ENCODE measurements around the gene SNAP29. TPM values are rescaled to one million over a fixed set of nuclear protein-coding genes. Genes with fewer than 3 reads are reported as not detected.

The SNAP29 gene
- total and polyA plus RNA-seq, 9 of the 15 experiments (the other 6 are each of a cell fraction or from before 2014, with no cell fraction given): 19.5 to 250 (median 75.9) TPM

- TF ChIP-seq NR4A1 (CRISPR knock-in tag; IDR thresholded peaks at IDR 0.05) (peak; percentile 67; the same call in 1 of the 2 replicates), NR4A1 (tag; IDR thresholded peaks at IDR 0.05) (no peak), L3MBTL2 (IDR thresholded peaks at IDR 0.05) (no peak), MAFF (IDR thresholded peaks at IDR 0.05; ENCODE audit: low read length) (no peak), ADNP (tag; IDR thresholded peaks at IDR 0.05) (no peak), ZNF277 (CRISPR knock-in tag; IDR thresholded peaks at IDR 0.05; ENCODE audit: borderline replicate concordance) (no peak), OTX1 (CRISPR knock-in tag; IDR thresholded peaks at IDR 0.05) (no peak), AFF4 (CRISPR knock-in tag; IDR thresholded peaks at IDR 0.05) (no peak), HMGXB4 (CRISPR knock-in tag; IDR thresholded peaks at IDR 0.05) (no peak), PREB (CRISPR knock-in tag; IDR thresholded peaks at IDR 0.05) (no peak), TSC22D4 (tag; IDR thresholded peaks at IDR 0.05) (no peak), PRDM10 (IDR thresholded peaks at IDR 0.05; ENCODE audit: partially characterized antibody) (no peak), NKRF (IDR thresholded peaks at IDR 0.05; ENCODE audit: borderline replicate concordance) (no peak), PYGO2 (tag; IDR thresholded peaks at IDR 0.05) (no peak)
These were observed 39.3 kb upstream of the SNAP29 start (continued) for GRCh38 chr22:20819471-20819870.
